HFFc6 (cell line): ENCODE measurements around the gene FTSJ3. TPM values are rescaled to one million over a fixed set of nuclear protein-coding genes. Genes with fewer than 3 reads are reported as not detected.
A peak's percentile ranks its signal among the peaks of the same experiment; 100 is the strongest.

ENCODE experiments used
- DNase-seq: peaks from one replicate; pipeline ENCODE4 v3.0.0-alpha.2; 2018
- H3K27ac Mint-ChIP-seq: 2 replicates; pipeline ENCODE4 v1.8.0; 2020; ENCODE audit warnings: mild to moderate bottlenecking, mixed read lengths
- H3K27me3 Mint-ChIP-seq: 2 replicates; pipeline ENCODE4 v1.8.0; 2021; ENCODE audit warnings: mild to moderate bottlenecking, moderate library complexity, mixed read lengths; ENCODE audit not compliant: insufficient read depth
- H3K36me3 Mint-ChIP-seq: 2 replicates; pipeline ENCODE4 v1.8.0; 2021; ENCODE audit warnings: low read depth, mixed read lengths
- H3K4me1 Mint-ChIP-seq: 2 replicates; pipeline ENCODE4 v1.8.0; 2020; ENCODE audit warnings: low read depth, mixed read lengths
- H3K4me3 Mint-ChIP-seq: 2 replicates; pipeline ENCODE4 v1.8.0; 2020; ENCODE audit warnings: mild to moderate bottlenecking, moderate library complexity, mixed read lengths
- H3K9me3 Mint-ChIP-seq: 2 replicates; pipeline ENCODE4 v1.8.0; 2020; ENCODE audit warnings: mild to moderate bottlenecking, mixed read lengths
- total RNA-seq, 6 experiments: library from RNA; stranded (reverse); fragmentation: NEBNext Ultra II Directional; extraction: Animal tissue kit (Norgen Biotek cat#: 25700); gene quantifications; 2 replicates in 1 of 6; 3 replicates in 5 of 6; pipeline ENCODE4 v1.2.3, GENCODE V29; 2021
- TF ChIP-seq, protein P1 (sequence below): fragments of 200-600 bp; sonication (generic); IDR thresholded peaks from 2 replicates; pipeline ENCODE4 v1.5.0; 2021; ENCODE audit warnings: antibody characterized with exemption, mild to moderate bottlenecking

The FTSJ3 gene
- total RNA-seq, 6 experiments from 2014 or later = 43.2 to 55.1 (median 47.5) TPM

DNA sequence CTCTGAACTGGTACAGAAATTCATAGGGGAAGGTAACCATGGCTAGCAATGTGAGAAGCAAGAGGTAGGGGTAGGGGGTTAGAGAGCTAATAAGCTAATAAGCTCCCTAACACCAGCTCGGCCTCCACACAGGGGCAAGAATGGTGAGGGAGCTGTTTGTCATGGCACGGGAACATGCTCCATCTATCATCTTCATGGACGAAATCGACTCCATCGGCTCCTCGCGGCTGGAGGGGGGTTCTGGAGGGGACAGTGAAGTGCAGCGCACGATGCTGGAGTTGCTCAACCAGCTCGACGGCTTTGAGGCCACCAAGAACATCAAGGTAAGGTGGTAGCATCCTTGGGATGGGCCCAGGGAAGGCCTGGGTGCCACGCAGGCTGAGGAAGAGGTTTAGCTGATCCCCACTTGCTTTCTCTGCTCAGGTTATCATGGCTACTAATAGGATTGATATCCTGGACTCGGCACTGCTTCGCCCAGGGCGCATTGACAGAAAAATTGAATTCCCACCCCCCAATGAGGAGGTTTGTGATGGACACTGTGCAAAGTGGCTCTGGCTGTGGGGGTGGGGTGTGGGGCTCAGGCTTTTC, 3.5 kb upstream of the FTSJ3 start:
- H3K27ac Mint-ChIP-seq = no peak overlapping the region
- H3K36me3 Mint-ChIP-seq = peaks cover 41% of the 10 kb centered on the region
- peaks cover 31% of the 10 kb centered on the region for H3K4me1 Mint-ChIP-seq
- DNase-seq = no peak
- H3K27me3 Mint-ChIP-seq = peaks cover 8% of the 10 kb centered on the region
- H3K4me3 Mint-ChIP-seq = no peak overlapping the region
- no peaks in the 10 kb centered on the region for H3K9me3 Mint-ChIP-seq
- TF ChIP-seq, protein P1, sequence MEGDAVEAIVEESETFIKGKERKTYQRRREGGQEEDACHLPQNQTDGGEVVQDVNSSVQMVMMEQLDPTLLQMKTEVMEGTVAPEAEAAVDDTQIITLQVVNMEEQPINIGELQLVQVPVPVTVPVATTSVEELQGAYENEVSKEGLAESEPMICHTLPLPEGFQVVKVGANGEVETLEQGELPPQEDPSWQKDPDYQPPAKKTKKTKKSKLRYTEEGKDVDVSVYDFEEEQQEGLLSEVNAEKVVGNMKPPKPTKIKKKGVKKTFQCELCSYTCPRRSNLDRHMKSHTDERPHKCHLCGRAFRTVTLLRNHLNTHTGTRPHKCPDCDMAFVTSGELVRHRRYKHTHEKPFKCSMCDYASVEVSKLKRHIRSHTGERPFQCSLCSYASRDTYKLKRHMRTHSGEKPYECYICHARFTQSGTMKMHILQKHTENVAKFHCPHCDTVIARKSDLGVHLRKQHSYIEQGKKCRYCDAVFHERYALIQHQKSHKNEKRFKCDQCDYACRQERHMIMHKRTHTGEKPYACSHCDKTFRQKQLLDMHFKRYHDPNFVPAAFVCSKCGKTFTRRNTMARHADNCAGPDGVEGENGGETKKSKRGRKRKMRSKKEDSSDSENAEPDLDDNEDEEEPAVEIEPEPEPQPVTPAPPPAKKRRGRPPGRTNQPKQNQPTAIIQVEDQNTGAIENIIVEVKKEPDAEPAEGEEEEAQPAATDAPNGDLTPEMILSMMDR = no peak

DNA sequence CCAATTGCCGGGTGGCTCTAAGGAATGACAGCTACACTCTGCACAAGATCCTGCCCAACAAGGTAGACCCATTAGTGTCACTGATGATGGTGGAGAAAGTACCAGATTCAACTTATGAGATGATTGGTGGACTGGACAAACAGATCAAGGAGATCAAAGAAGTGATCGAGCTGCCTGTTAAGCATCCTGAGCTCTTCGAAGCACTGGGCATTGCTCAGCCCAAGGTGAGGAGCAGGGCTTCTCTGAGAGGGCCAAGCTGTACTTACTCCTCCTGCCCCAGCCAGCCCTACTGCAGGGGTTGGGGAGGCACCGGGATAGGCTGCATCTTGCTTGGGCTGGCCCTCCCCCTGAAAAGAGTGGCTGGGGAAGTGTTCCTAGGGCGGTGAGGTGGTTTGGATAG, 2.8 kb upstream of the FTSJ3 start:
- no peaks in the 10 kb centered on the region for H3K9me3 Mint-ChIP-seq
- TF ChIP-seq, protein P1 = no peak
- no peak overlapping the region for H3K4me3 Mint-ChIP-seq
- H3K27me3 Mint-ChIP-seq = peaks cover 9% of the 10 kb centered on the region
- H3K4me1 Mint-ChIP-seq = peaks cover 39% of the 10 kb centered on the region
- peaks cover 48% of the 10 kb centered on the region for H3K36me3 Mint-ChIP-seq
- no peak for DNase-seq
- peak overlapping the region; percentile 26; the same call in 1 of the 2 replicates for H3K27ac Mint-ChIP-seq

DNA sequence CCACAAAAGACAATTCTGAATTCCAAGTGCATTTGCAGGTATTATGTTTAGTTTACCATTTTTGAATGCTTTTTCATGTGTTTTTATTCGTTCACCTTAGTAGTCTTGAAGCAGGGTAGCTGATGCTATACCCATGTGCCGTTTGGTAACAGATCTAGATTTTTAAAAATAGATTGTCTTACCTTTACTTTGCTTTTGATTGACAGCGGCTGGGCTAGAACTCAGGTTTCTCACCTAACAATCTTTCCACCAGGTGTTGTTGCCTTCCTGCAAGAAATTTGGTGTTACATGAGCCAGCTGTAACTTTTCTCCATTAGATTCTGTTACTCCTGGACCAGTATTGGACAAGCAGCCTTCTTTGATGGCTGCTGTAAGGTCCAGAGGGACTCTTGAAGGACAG, 1.5 kb upstream of the FTSJ3 start:
- TF ChIP-seq, protein P1 = no peak
- H3K36me3 Mint-ChIP-seq = peaks cover 60% of the 10 kb centered on the region
- H3K4me1 Mint-ChIP-seq = peaks cover 39% of the 10 kb centered on the region

DNA sequence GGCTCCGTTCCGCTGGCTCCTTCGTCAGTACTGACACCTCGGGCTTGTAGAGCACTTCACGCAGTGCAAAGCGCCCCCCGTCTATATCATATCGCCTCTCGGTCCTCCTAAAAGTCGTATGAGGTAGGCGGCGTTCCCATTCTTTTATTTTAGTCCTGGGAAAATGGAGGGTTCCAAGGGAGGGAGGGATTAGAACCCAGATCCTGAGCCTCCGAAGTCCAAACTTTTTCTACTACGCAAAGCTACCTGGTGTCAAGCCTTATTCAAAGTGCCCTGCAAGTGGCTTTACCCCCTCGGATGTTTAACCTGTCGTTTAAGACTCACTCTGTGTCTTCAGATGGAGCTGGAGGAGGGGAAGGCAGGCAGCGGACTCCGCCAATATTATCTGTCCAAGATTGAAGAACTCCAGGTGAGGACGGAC, 348 bp upstream of the FTSJ3 start:
- TF ChIP-seq, protein P1 = peak; percentile 32; the same call in 1 of the 2 replicates
- peaks cover 46% of the 10 kb centered on the region for H3K4me1 Mint-ChIP-seq

More for the DNA sequence above, 1.5 kb upstream of the FTSJ3 start:
- Mint-ChIP-seq H3K4me3 (0 out of 2 replicates have a peak overlapping the region, but pooled peaks have one; percentile 97), H3K27ac (peak overlapping the region; percentile 26; the same call in 1 of the 2 replicates), H3K27me3 (peaks cover 8% of the 10 kb centered on the region), H3K9me3 (no peaks in the 10 kb centered on the region; the same call in 1 of the 2 replicates)
- no peak for DNase-seq

DNA sequence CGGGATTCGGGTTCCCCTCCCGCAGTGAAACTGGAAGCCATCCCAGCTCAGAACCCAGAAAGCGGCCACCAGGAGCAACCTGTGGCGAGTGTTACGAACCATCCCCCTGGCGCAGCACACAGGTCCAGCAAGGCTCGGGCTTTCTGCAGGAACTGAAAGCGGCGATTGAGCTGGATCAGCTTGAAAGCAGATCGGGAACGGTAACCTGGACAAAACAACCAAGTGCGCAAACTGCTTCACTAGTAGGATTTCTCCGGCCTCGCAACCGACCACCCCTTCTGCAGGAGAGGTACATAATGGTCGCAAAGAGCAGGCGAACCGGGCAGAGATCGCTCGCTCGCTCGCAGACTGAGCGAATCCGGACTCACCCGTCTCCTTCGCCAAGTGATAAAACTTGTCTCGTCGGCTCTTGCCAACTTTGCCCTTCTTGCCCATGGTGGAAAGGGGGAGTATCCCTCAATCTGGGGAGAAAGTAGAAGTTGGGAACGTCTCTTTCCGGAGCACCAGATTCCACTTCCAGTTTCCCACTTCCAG, 928 bp downstream of the FTSJ3 start:
- H3K27me3 Mint-ChIP-seq = peaks cover 8% of the 10 kb centered on the region
- H3K9me3 Mint-ChIP-seq = no peaks in the 10 kb centered on the region; the same call in 1 of the 2 replicates
- peak overlapping the region; percentile 100 for H3K27ac Mint-ChIP-seq
- peak overlapping the region; percentile 97 for H3K4me3 Mint-ChIP-seq
- peaks cover 46% of the 10 kb centered on the region for H3K4me1 Mint-ChIP-seq
- peak; percentile 18 for DNase-seq
- H3K36me3 Mint-ChIP-seq = peaks cover 76% of the 10 kb centered on the region
- TF ChIP-seq, protein P1 = 0 out of 2 replicates have a peak, but pooled peaks have one; percentile 9

More for the DNA sequence above, 348 bp upstream of the FTSJ3 start:
- DNase-seq = no peak
- Mint-ChIP-seq H3K27me3 (peaks cover 8% of the 10 kb centered on the region), H3K27ac (peak overlapping the region; percentile 100), H3K4me3 (peak overlapping the region; percentile 97), H3K36me3 (peaks cover 70% of the 10 kb centered on the region), H3K9me3 (no peaks in the 10 kb centered on the region; the same call in 1 of the 2 replicates)
